K562 (cell line): ENCODE measurements around the gene KCNK1.

ENCODE experiments used
- BHLHE40 ChIP-seq: IDR thresholded peaks from 2 replicates; pipeline ENCODE4 v1.6.1; 2011; ENCODE audit warnings: low read length, improper control_type of control experiment
- BRCA1 ChIP-seq, 2 experiments: fragments of 450-650 bp in 1 of 2; sonication (generic) in 1 of 2; formaldehyde crosslinking in 1 of 2; IDR thresholded peaks; 2 replicates each; pipeline versions ENCODE4 v1.5.0 to v1.6.1; 2017 to 2020; ENCODE audit warnings: mild to moderate bottlenecking in 1 of 2, missing genetic modification reagents in 1 of 2
- CAMTA2 ChIP-seq: fragments of 250-450 bp; sonication (Bioruptor Pico); conservative IDR thresholded peaks from 2 replicates; pipeline ENCODE4 v1.5.1; 2022
- GTF2F1 ChIP-seq: IDR thresholded peaks from 2 replicates; pipeline ENCODE4 v1.6.1; 2011; ENCODE audit warnings: low read depth, low read length, improper control_type of control experiment
- MTA2 ChIP-seq: fragments of 450-650 bp; IDR thresholded peaks from 2 replicates; pipeline ENCODE4 v1.6.1; 2016; ENCODE audit warnings: low read depth
- ZKSCAN8 ChIP-seq: fragments of 200-800 bp; sonication (Bioruptor generic); IDR thresholded peaks from 2 replicates; pipeline ENCODE4 v1.6.1; 2016; ENCODE audit warnings: missing genetic modification characterization, missing compliant biosample characterization
- TF ChIP-seq, protein P1 (sequence below): sonication (generic); formaldehyde crosslinking; IDR thresholded peaks from 2 replicates; pipeline ENCODE4 v1.5.0; 2020; ENCODE audit warnings: missing genetic modification reagents
- TF ChIP-seq, protein P2 (sequence below), 3 experiments: IDR thresholded peaks in 2 of 3; conservative IDR thresholded peaks in 1 of 3; 2 replicates each; pipeline ENCODE4 v1.5.1; 2011 to 2012; ENCODE audit warnings: low read length in 3 of 3, mild to moderate bottlenecking in 3 of 3, control low read depth in 2 of 3, improper control_type of control experiment in 1 of 3, inconsistent platforms in 1 of 3, low read depth in 1 of 3, mixed read lengths in 1 of 3, moderate library complexity in 1 of 3; ENCODE audit not compliant: insufficient read depth in 2 of 3

DNA sequence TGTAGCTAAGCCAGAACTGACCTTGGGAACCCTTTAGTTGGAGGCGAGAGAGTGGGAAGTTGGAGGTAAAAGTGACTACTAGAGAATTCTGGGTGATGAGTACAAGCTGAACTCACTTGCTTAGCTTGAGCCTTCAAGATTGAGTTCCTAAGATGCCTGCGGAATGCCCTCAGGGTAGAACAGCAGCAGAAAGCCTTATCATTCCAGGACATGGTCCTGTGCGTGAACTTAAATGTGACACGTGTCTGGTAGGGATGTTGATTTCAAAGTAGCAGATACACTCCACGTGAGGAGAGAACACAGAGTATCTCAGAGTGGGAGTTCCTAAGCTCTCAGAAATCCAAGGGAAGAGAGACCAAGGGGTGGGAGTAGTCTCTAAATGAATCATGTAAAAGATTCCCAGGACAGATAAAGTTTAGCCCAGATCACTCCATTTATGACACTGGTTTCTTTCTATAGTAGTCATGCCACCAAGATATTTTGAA is 60.1 kb downstream of the KCNK1 start:
- no peak for TF ChIP-seq BRCA1 (IDR thresholded peaks at IDR 0.05)
- TF ChIP-seq BRCA1 (CRISPR knock-in tag; IDR thresholded peaks at IDR 0.05), result no peak
- TF ChIP-seq BHLHE40, result peak; percentile 93
- TF ChIP-seq, protein P1, sequence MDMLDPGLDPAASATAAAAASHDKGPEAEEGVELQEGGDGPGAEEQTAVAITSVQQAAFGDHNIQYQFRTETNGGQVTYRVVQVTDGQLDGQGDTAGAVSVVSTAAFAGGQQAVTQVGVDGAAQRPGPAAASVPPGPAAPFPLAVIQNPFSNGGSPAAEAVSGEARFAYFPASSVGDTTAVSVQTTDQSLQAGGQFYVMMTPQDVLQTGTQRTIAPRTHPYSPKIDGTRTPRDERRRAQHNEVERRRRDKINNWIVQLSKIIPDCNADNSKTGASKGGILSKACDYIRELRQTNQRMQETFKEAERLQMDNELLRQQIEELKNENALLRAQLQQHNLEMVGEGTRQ (CRISPR knock-in tag), result no peak; the same call in 1 of the 2 replicates
- no peak for TF ChIP-seq ZKSCAN8 (CRISPR knock-in tag)
- TF ChIP-seq MTA2, result no peak
- no peak for TF ChIP-seq CAMTA2 (CRISPR knock-in tag)
- TF ChIP-seq GTF2F1, result no peak
- TF ChIP-seq, protein P2, sequence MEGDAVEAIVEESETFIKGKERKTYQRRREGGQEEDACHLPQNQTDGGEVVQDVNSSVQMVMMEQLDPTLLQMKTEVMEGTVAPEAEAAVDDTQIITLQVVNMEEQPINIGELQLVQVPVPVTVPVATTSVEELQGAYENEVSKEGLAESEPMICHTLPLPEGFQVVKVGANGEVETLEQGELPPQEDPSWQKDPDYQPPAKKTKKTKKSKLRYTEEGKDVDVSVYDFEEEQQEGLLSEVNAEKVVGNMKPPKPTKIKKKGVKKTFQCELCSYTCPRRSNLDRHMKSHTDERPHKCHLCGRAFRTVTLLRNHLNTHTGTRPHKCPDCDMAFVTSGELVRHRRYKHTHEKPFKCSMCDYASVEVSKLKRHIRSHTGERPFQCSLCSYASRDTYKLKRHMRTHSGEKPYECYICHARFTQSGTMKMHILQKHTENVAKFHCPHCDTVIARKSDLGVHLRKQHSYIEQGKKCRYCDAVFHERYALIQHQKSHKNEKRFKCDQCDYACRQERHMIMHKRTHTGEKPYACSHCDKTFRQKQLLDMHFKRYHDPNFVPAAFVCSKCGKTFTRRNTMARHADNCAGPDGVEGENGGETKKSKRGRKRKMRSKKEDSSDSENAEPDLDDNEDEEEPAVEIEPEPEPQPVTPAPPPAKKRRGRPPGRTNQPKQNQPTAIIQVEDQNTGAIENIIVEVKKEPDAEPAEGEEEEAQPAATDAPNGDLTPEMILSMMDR (IDR thresholded peaks at IDR 0.05 in 2 of 3, conservative IDR thresholded peaks at IDR 0.05 in 1 of 3; ENCODE audit: insufficient read depth in 2 of 3, low read depth in 1 of 3, low read length in 3 of 3), result no peak
